SK-MEL-5 (cell line): ENCODE data around the gene SRMS. TPM values are rescaled to one million over a fixed set of nuclear protein-coding genes. Genes with fewer than 3 reads are reported as not detected.
A peak's percentile ranks its signal among the peaks of the same experiment; 100 is the strongest.
"Not testable (repeated sequence)": the region's sequence is repeated elsewhere in the genome, so short reads cannot be mapped to it uniquely, and the experiment has no call there.

ENCODE experiments used
- DNase-seq: peaks from one replicate; pipeline ENCODE4 v3.0.0-alpha.2; 2016; ENCODE audit warnings: low read depth, low spot score
- in situ Hi-C: cut with HindIII; loops from 2 replicates; pipeline ENCODE4 v1.10.0; 2016; ENCODE audit warnings: low sequenced_read_pairs, high pct_unique_total_duplicates, low pct_unique_long_range_greater_than_20kb
- total RNA-seq: library from RNA; depleted of rRNA; stranded (reverse); fragments of >200 nt; shearing (Covaris generic); gene quantifications from 2 replicates; pipeline ENCODE4 v1.2.3, GENCODE V29; 2014

SRMS gene
- total RNA-seq, 1 experiment from 2014 or later = not detected

DNA sequence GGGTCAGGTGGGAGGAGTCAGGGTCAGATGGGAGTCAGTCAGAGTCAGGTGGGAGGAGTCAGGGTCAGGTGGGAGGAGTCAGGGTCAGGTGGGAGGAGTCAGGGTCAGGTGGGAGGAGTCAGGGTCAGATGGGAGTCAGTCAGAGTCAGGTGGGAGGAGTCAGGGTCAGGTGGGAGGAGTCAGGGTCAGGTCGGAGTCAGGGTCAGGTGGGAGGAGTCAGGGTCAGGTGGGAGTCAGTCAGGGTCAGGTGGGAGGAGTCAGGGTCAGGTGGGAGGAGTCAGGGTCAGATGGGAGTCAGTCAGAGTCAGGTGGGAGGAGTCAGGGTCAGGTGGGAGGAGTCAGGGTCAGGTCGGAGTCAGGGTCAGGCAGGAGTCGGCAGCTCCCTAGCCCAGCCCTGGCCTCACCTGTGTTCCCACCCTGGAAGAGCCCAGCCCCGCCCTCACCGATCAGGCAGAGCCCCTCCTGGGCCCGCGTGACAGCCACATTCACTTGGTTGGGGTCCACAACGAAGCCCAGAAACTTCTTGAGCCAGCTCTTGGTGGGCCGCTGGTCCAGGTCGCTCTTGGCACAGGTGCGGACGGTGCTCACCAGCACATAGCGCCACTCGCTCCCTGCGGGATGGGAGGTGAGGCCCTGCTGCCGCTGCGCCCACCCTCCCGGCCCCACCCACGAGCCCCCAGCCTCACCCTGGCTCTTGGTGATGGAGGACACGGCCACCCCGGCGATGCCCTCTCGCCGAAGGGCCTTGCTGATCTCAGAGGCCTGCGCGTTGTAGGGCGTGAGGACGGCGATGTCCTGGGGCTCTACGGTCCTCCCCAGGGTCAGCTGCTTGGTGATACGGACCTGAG, 12.2 kb upstream of the SRMS start:
- in situ Hi-C loops, DNase-seq: not testable (repeated sequence)

- DNase-seq = no peak
- in situ Hi-C loops = no loop called here
Measured at GRCh38 chr20:63558804-63559484, 11.4 kb upstream of the SRMS start.

DNA sequence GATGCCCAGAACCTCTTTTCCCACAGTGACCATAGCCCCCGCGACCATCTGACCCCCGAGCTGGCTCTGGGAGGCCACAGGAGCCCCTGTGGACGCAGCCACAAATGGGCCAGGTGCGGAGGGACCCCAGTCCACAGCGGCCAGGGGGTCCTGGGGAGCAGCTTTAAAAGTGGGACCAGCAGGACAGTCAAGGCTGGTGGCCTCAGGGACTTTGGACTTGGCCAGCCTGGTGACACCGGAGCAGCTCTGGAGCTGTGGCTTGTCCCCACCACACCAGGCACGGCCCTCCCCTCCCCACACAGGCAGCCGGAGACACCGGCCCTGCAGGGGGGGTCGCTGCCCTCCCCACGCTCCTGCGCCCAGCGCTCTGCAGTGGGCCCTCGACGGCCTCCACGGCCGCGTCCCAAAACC, 9.9 kb upstream of the SRMS start:
- in situ Hi-C loops = no loop called here
- DNase-seq = no peak

DNA sequence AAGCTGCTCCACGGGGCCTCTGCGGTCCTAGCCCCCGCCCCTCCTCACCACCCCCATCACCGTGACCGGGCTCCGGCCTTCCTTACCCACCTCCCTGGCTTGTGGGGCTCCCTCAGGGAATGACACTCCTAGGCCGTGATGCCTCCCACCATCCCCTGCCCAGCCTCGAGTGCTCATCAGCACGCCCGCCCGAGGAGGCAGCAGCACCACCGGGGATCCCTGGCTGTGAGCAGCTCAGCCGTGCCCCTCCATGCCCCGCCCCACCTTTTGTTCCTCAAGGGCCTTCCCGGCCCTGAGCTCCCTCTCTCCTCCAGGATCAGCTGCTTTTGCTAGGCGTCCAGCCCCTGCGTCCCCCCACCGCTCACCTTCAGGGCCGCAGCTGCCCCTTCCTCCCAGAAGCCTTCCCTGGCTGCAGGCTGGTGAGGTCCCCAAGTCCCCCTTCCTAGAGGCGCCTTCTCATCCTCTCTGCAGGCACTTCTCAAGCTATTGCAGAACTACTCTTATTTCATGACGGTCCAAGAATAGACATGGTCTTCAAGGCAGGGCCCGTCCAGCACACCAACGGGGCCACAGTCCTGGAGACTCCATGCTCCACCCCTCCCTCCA, 9.4 kb upstream of the SRMS start:
- in situ Hi-C loops = no loop called here

GRCh38 chr20:63555661-63556381, 8.3 kb upstream of the SRMS start:
- in situ Hi-C loops = no loop called here
- DNase-seq = no peak

More for the DNA sequence above, 9.4 kb upstream of the SRMS start:
- DNase-seq = no peak

GRCh38 chr20:63554361-63555278, 7.1 kb upstream of the SRMS start:
- in situ Hi-C loops = no loop called here
- DNase-seq = no peak

GRCh38 chr20:63553933-63554290, 6.4 kb upstream of the SRMS start, which contains the start of gene FNDC11:
Gene FNDC11 (plus strand): TSS chr20:63554159. CDS start chr20:63555664, 1,505 bp downstream.
- no peak for DNase-seq
- in situ Hi-C loops = no loop called here

DNA sequence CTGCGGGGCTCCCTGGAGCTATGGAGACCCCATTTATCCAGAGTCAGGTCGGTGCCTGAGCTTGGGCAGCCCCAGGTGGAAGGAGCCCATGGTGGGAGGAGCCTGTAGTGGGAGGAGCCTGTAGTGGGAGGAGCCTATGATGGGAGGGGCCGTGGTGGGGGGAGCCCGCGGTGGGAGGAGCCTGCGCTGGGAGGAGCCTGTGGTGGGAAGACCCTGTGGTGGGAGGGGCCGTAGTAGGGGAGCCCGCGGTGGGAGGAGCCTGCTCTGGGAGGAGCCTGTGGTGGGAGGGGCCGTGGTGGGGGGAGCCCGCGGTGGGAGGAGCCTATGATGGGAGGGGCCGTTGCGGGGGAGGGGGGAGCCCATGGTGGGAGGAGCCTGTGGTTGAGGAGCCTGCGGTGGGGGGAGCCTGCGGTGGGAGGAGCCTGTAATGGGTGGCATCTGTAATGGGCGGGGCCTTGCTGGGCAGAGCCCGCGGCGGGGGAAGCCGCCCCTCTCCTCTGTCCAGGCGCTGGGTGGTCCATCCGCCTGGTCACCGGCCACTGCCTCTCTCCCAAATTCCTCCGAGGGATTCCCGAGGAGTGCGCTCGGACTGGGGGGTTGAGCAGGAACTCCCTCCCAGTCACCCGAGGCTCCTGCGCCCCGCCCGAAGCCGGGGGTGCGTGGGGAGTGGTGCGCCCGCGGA, 5.8 kb upstream of the SRMS start:
- in situ Hi-C loops = no loop called here
- peak; percentile 81 for DNase-seq

DNA sequence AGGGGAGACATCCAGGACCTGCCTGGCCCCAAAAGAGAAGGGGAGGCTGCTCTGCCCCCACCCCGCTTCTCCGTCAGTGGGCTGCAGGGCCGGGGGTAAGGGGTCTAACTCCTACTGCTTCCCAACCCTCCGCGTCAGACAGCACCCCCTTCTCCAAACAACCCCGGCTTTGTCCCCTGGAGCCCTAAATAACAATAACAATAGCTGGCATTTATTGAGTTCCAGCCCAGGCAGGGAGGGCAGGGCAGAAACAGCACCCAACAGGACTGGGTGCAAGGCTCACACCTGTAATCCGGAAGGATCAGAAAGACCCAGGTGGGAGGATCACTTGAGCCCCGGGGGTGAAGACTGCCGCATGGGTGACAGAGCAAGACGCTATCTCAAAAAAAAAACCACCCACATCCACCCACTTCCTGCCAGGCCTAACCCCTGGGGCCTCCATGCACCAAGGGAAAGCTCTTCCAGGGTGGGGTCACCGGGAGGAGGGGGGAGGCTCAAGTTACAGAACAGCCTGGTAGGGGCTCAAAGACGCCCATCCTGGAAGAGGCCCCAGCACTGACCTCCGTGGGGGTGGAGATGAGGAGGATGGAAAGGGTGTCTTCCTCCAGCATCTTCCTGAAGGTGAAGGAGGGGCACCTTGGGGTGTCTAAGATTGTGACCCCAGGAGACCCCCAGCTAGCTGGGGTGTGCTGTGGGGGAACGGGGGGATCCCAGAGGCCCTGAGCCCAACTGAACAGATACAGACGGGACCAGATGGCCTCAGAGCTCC, 5.1 kb upstream of the SRMS start:
- no peak for DNase-seq
- in situ Hi-C loops = no loop called here

DNA sequence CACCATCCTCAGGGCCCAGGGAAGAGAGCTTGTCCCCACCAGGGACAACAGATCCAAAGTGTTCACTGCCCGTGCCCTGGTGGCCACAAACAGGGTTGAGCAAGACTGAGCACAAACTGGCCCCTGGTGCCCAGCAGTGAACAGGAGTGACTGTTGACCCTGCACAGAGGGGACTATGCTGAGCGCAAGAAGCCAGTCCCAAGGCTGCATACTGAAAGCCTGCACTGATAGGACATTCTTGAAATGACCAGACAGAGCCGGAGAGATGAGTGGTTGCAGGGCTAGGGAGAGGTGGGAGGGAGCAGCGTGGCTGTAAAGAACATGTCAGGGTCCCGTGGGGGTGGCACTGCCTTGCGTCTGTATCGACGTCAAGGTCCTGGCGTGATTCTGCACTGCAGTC, 3.5 kb upstream of the SRMS start:
- in situ Hi-C loops = no loop called here
- no peak for DNase-seq

DNA sequence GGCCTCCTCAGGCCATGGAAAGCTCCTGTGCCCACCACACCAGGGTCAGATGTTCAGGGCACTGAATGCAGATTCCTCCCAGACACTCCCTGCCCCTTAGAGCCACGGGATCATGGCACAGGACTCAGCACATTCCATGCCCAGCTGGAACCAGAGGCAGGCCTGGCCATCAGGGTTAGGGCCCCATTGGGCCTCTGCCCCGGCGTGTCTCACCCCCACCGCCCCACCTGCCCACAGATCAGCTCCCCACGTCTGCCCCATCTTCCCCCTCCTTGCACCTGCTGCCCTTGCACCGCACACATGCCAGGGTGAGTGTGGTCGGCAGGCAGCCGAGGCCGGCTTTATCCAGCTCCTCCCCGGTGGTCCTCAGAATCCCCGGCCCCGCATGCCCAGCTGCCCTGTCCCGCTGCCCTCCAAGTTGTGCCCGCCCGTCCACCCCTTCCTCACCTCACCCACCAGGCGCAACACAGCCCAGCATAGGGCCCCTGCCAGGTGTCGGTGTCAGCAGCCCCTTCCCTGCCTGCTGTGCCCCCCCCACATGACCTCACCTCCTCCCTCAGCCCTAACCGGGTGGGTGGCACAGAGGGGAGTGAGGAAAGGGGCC, 2.2 kb upstream of the SRMS start:
- DNase-seq = no peak
- in situ Hi-C loops = no loop called here

GRCh38 chr20:63549019-63549418, 1.5 kb upstream of the SRMS start:
- in situ Hi-C loops = no loop called here

GRCh38 chr20:63548542-63548941, 993 bp upstream of the SRMS start:
- no peak for DNase-seq
- in situ Hi-C loops = no loop called here

More at GRCh38 chr20:63549019-63549418, 1.5 kb upstream of the SRMS start:
- no peak for DNase-seq

DNA sequence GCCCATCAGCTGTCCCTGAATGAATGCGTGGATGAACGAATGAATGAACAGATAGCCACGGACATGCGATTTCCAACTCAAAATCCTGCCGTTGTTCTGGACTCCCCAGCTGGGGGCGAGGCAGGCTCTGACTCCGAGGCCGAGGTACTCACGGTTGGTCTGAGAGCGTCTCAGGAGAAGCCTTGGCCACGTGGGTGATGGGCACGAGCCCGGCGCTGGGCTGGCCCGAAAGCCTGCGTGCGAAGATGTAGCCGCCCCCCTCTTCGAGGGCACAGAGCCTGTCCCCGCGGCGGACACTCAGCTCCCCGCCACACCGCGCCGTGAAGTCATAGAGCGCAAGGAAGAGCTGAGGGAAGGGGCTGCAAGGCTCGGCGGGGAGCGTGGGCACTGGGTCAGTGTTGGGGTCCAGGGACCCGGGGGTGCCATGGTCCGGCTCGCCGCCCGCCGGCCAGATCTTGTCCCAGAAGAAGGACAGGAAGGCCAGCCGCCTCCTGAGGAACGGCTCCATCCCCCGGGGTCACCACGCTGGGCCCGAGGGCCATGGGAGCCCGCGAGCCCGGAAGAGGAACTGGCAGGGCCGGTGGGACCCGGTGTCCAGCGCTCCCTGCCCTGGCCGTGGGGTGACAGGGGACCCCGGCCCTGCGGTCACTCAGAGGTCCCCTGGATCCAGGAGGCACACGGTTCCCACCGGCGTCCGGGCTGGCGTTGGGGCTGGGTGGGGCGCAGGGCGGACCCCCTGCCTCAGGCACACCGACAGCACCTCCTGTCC, 409 bp downstream of the SRMS start:
- in situ Hi-C loops = no loop called here
- no peak for DNase-seq
